IMR-90 (cell line): Measurements from ENCODE around the gene AFF2. TPM values are rescaled to one million over a fixed set of nuclear protein-coding genes. Genes with fewer than 3 reads are reported as not detected.

Experiments
- ATAC-seq: fragments of 200-7000 bp; cut with Tn5 transposase; 2 replicates; pipeline ENCODE4 v1.9.1; 2020; ENCODE audit warnings: low read depth, mild to moderate bottlenecking, moderate library complexity
- BruUV-seq: library from RNA; stranded (reverse); fragments of 400-500 nt; replicated peaks from 2 replicates; lab custom pipeline; 2021; lab: Mats Ljungman, UMichigan
- CTCF ChIA-PET: fragments of 300-600 bp; formaldehyde crosslinking; extraction: SDS; loops from one replicate; lab custom pipeline; 2021; ENCODE audit warnings: antibody characterized with exemption; lab: Yijun Ruan, JAX
- POLR2A ChIA-PET: fragments of 300-600 bp; sonication (Branson Sonifier 250); formaldehyde crosslinking; loops from one replicate; lab custom pipeline; 2022; ENCODE audit warnings: antibody characterized with exemption; ENCODE audit not compliant: unreplicated experiment; lab: Charles Lee
- DNase-seq: peaks from one replicate; pipeline ENCODE4 v3.0.0; 2013
- H2AFZ ChIP-seq: replicated peaks from 2 replicates; pipeline ENCODE3; 2013; ENCODE audit warnings: low read length, mild to moderate bottlenecking; ENCODE audit not compliant: poor library complexity
- H2AK5ac ChIP-seq: 2 replicates; pipeline ENCODE4 v1.6.1; 2013; ENCODE audit warnings: low read depth, low read length, inconsistent platforms
- H2AK9ac ChIP-seq: replicated peaks from 2 replicates; pipeline ENCODE3; 2013; ENCODE audit warnings: mild to moderate bottlenecking, low read depth, low read length, moderate library complexity; ENCODE audit not compliant: poor library complexity
- H2BK120ac ChIP-seq: 2 replicates; pipeline ENCODE4 v1.6.1; 2013; ENCODE audit warnings: low read depth, low read length, inconsistent platforms
- H2BK15ac ChIP-seq: 3 replicates; pipeline ENCODE4 v1.6.1; 2013; ENCODE audit warnings: low read depth, low read length, inconsistent platforms
- H2BK20ac ChIP-seq: 2 replicates; pipeline ENCODE4 v1.6.1; 2013; ENCODE audit warnings: low read depth, mild to moderate bottlenecking, inconsistent platforms, low read length, moderate library complexity
- H2BK5ac ChIP-seq: 2 replicates; pipeline ENCODE4 v1.6.1; 2013; ENCODE audit warnings: mild to moderate bottlenecking, low read depth, low read length, inconsistent platforms; ENCODE audit not compliant: poor library complexity, severe bottlenecking
- H3K14ac ChIP-seq: replicated peaks from 2 replicates; pipeline ENCODE4 v1.6.1; 2013; ENCODE audit warnings: low read depth, low read length, inconsistent platforms
- H3K18ac ChIP-seq: 2 replicates; pipeline ENCODE4 v1.6.1; 2013; ENCODE audit warnings: low read depth, low read length, control low read depth
- H3K23ac ChIP-seq: 2 replicates; pipeline ENCODE4 v1.6.1; 2013; ENCODE audit warnings: low read depth, low read length, inconsistent platforms
- H3K27ac ChIP-seq: 2 replicates; pipeline ENCODE4 v1.5.1; 2013; ENCODE audit warnings: mild to moderate bottlenecking, control low read depth, low read length; ENCODE audit not compliant: insufficient read depth
- H3K27me3 ChIP-seq: 2 replicates; pipeline ENCODE4 v1.6.1; 2013; ENCODE audit warnings: low read length; ENCODE audit not compliant: control insufficient read depth, insufficient read depth
- H3K36me3 ChIP-seq: 2 replicates; pipeline ENCODE4 v1.6.1; 2013; ENCODE audit warnings: low read length, mixed read lengths; ENCODE audit not compliant: control insufficient read depth, insufficient read depth
- H3K4ac ChIP-seq: 2 replicates; pipeline ENCODE4 v1.6.1; 2013; ENCODE audit warnings: low read depth, low read length, inconsistent platforms
- H3K4me1 ChIP-seq: 2 replicates; pipeline ENCODE4 v1.6.1; 2013; ENCODE audit warnings: low read length, mixed read lengths; ENCODE audit not compliant: control insufficient read depth, insufficient read depth
- H3K4me2 ChIP-seq: 2 replicates; pipeline ENCODE4 v1.6.1; 2013; ENCODE audit warnings: low read depth, mild to moderate bottlenecking, control low read depth, low read length, moderate library complexity
- H3K4me3 ChIP-seq: 2 replicates; pipeline ENCODE4 v1.5.1; 2013; ENCODE audit warnings: low read depth, mild to moderate bottlenecking, control low read depth, low read length, moderate library complexity; ENCODE audit not compliant: insufficient read depth
- H3K56ac ChIP-seq: 2 replicates; pipeline ENCODE4 v1.6.1; 2013; ENCODE audit warnings: low read length, inconsistent platforms; ENCODE audit not compliant: insufficient read depth; ENCODE audit errors: extremely low read depth
- H3K79me1 ChIP-seq, 2 experiments: 2 replicates each; pipeline ENCODE4 v1.6.1; 2013; ENCODE audit warnings: low read length in 2 of 2, inconsistent platforms in 1 of 2, low read depth in 1 of 2
- H3K9ac ChIP-seq: 2 replicates; pipeline ENCODE4 v1.6.1; 2013; ENCODE audit warnings: low read depth, low read length, control low read depth
- H3K9me1 ChIP-seq: 2 replicates; pipeline ENCODE4 v1.6.1; 2013; ENCODE audit warnings: low read length, inconsistent platforms; ENCODE audit not compliant: insufficient read depth
- H3K9me3 ChIP-seq: 2 replicates; pipeline ENCODE4 v1.6.1; 2013; ENCODE audit warnings: low read length; ENCODE audit not compliant: control insufficient read depth, insufficient read depth
- H4K20me1 ChIP-seq: 2 replicates; pipeline ENCODE4 v1.6.1; 2013; ENCODE audit warnings: low read length, inconsistent platforms; ENCODE audit not compliant: insufficient read depth
- H4K5ac ChIP-seq: 2 replicates; pipeline ENCODE4 v1.6.1; 2013; ENCODE audit warnings: mild to moderate bottlenecking, low read depth, low read length, control low read depth
- H4K8ac ChIP-seq, 2 experiments: 2 replicates each; pipeline ENCODE4 v1.6.1; 2013; ENCODE audit warnings: low read depth in 2 of 2, low read length in 2 of 2, control low read depth in 1 of 2, inconsistent platforms in 1 of 2
- H4K91ac ChIP-seq: 2 replicates; pipeline ENCODE4 v1.6.1; 2013; ENCODE audit warnings: low read depth, low read length, inconsistent platforms; ENCODE audit not compliant: insufficient read depth
- BHLHE40 ChIP-seq: fragments of 150-350 bp; IDR thresholded peaks from 2 replicates; pipeline ENCODE4 v1.6.1; 2016; ENCODE audit warnings: mild to moderate bottlenecking, low read depth, low read length
- CEBPB ChIP-seq: IDR thresholded peaks from 2 replicates; pipeline ENCODE4 v1.6.1; 2012; ENCODE audit warnings: low read depth, low read length, improper control_type of control experiment
- CHD1 ChIP-seq: IDR thresholded peaks from 2 replicates; pipeline ENCODE4 v1.6.1; 2012; ENCODE audit warnings: low read depth, low read length, improper control_type of control experiment
- FOS ChIP-seq: fragments of 150-350 bp; IDR thresholded peaks from 2 replicates; pipeline ENCODE4 v1.6.1; 2016; ENCODE audit warnings: low read depth, low read length
- MAFK ChIP-seq: IDR thresholded peaks from 2 replicates; pipeline ENCODE4 v1.6.1; 2012; ENCODE audit warnings: low read depth, low read length, improper control_type of control experiment
- MAZ ChIP-seq: IDR thresholded peaks from 2 replicates; pipeline ENCODE4 v1.6.1; 2012; ENCODE audit warnings: low read depth, mild to moderate bottlenecking, low read length, improper control_type of control experiment, moderate library complexity, borderline replicate concordance
- MXI1 ChIP-seq: IDR thresholded peaks from 2 replicates; pipeline ENCODE4 v1.6.1; 2012; ENCODE audit warnings: low read depth, mild to moderate bottlenecking, low read length, moderate library complexity, borderline replicate concordance
- NFE2L2 ChIP-seq: fragments of 150-350 bp; IDR thresholded peaks from 2 replicates; pipeline ENCODE4 v1.6.1; 2016; ENCODE audit warnings: low read depth, mild to moderate bottlenecking, low read length
- POLR2A ChIP-seq: IDR thresholded peaks from 2 replicates; pipeline ENCODE4 v1.6.1; 2012; ENCODE audit warnings: mild to moderate bottlenecking, low read depth, low read length
- RAD21 ChIP-seq: IDR thresholded peaks from 2 replicates; pipeline ENCODE4 v1.6.1; 2012; ENCODE audit warnings: low read length, improper control_type of control experiment
- RFX5 ChIP-seq: IDR thresholded peaks from 2 replicates; pipeline ENCODE4 v1.8.0; 2012; ENCODE audit warnings: low read depth, mild to moderate bottlenecking, low read length, moderate library complexity
- SMC3 ChIP-seq: fragments of 150-350 bp; IDR thresholded peaks from 2 replicates; pipeline ENCODE4 v1.6.1; 2016; ENCODE audit warnings: low read depth, mild to moderate bottlenecking, antibody characterized with exemption, low read length, moderate library complexity
- WGBS, 2 experiments: methylation state at CpG; one replicate each; pipeline versions ENCODE4 v1.1.5 to v1.1.7; 2013; ENCODE audit warnings: missing lambda C conversion rate in 2 of 2; ENCODE audit not compliant: insufficient read length in 1 of 2; ENCODE audit errors: extremely low coverage in 2 of 2; 5-methylcytosine and 5-hydroxymethylcytosine counted together
- dilution Hi-C: fragments of 300-500 bp; cut with HindIII; formaldehyde crosslinking; loops from one replicate; pipeline ENCODE4 v1.14.3; 2018; ENCODE audit warnings: low sequenced_read_pairs; ENCODE audit not compliant: unreplicated experiment
- in situ Hi-C: fragments of 300-500 bp; cut with MboI; formaldehyde crosslinking; loops from 3 replicates; pipeline ENCODE4 v1.14.3; 2019; ENCODE audit warnings: low sequenced_read_pairs, inconsistent platforms, mixed read lengths
- intact Hi-C: fragments of 100-400 bp; cut with micrococcal nuclease; formaldehyde crosslinking; loops from 2 replicates; pipeline ENCODE4 v1.10.0; 2022
- polyA plus RNA-seq, 3 experiments: library from polyadenylated mRNA; depleted of rRNA; stranded (reverse); fragments of >200 nt; gene quantifications; 2 replicates each; pipeline ENCODE4 v1.2.3, GENCODE V29; 2012; ENCODE audit warnings: low replicate concordance in 1 of 3
- total RNA-seq: library from RNA; depleted of rRNA; stranded (reverse); fragments of >200 nt; gene quantifications from 2 replicates; pipeline ENCODE4 v1.2.3, GENCODE V29; 2012
- TF ChIP-seq, protein P1 (sequence below): fragments of 150-350 bp; IDR thresholded peaks from 2 replicates; pipeline ENCODE4 v1.6.1; 2016; ENCODE audit warnings: low read depth, mild to moderate bottlenecking, low read length, moderate library complexity, borderline replicate concordance
- TF ChIP-seq, protein P2 (sequence below): conservative IDR thresholded peaks from 2 replicates; pipeline ENCODE4 v1.5.1; 2012; ENCODE audit warnings: mild to moderate bottlenecking, low read depth, low read length, improper control_type of control experiment

The AFF2 gene
- total and polyA plus RNA-seq, 2 of the 4 experiments (the other 2 are of a cell fraction): 0.15 to 0.72 TPM

DNA sequence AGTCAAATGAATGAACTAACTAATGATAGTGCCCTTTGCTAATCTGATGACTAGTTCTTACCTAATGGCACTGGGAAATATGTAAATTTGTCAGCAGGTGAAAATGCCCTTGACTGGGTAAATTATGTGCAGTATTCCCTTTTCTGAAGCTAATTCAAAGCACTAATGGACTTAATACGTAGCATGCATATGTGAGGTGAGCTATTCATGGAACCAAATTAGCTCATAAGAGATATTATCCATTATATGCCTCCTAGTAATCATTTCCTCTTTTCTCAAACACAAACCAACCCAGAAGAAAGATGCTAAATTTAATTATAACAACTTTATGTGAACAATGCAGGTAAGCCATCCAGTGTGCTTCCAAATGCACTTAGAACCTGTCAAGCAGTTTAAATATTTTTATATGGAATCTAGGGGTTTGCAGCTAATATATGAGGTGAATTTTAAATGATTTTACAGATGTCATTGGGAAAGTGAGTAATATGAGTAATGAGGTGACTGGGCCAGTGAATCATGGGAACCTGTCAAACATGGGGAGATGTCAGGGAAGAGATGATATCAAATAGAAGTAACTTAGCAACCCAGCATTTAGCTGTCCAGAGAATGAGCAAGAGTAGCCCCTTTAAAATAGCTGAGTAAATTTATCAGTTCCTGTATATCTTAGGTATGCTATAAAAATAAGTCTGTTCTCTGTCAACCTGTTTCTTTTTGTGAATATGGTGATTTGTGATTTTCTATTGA, 315.0 kb downstream of the AFF2 start:
- H3K9me3 ChIP-seq: no peaks in the 10 kb centered on the region
- H3K79me1 ChIP-seq: no peaks in the 10 kb centered on the region
- no peak overlapping the region for H2AFZ ChIP-seq
- CTCF ChIA-PET: no interaction called here
- no peak overlapping the region for H4K8ac ChIP-seq
- H3K14ac ChIP-seq: no peak overlapping the region
- H3K27me3 ChIP-seq: no peaks in the 10 kb centered on the region
- ATAC-seq: no peak
- no peak overlapping the region for H2BK5ac ChIP-seq
- no peak overlapping the region for H3K56ac ChIP-seq
- H3K18ac ChIP-seq: no peak overlapping the region
- no peak overlapping the region for H2BK15ac ChIP-seq
- no peak overlapping the region for H2AK5ac ChIP-seq
- no peaks in the 10 kb centered on the region for H3K9me1 ChIP-seq
- H2BK20ac ChIP-seq: no peak overlapping the region
- no peak for DNase-seq
- no peak overlapping the region for H2AK9ac ChIP-seq
- no peak overlapping the region for H3K4me3 ChIP-seq
- TF ChIP-seq, protein P1, sequence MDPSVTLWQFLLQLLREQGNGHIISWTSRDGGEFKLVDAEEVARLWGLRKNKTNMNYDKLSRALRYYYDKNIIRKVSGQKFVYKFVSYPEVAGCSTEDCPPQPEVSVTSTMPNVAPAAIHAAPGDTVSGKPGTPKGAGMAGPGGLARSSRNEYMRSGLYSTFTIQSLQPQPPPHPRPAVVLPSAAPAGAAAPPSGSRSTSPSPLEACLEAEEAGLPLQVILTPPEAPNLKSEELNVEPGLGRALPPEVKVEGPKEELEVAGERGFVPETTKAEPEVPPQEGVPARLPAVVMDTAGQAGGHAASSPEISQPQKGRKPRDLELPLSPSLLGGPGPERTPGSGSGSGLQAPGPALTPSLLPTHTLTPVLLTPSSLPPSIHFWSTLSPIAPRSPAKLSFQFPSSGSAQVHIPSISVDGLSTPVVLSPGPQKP: no peak
- TF ChIP-seq MAZ: no peak
- TF ChIP-seq, protein P2, sequence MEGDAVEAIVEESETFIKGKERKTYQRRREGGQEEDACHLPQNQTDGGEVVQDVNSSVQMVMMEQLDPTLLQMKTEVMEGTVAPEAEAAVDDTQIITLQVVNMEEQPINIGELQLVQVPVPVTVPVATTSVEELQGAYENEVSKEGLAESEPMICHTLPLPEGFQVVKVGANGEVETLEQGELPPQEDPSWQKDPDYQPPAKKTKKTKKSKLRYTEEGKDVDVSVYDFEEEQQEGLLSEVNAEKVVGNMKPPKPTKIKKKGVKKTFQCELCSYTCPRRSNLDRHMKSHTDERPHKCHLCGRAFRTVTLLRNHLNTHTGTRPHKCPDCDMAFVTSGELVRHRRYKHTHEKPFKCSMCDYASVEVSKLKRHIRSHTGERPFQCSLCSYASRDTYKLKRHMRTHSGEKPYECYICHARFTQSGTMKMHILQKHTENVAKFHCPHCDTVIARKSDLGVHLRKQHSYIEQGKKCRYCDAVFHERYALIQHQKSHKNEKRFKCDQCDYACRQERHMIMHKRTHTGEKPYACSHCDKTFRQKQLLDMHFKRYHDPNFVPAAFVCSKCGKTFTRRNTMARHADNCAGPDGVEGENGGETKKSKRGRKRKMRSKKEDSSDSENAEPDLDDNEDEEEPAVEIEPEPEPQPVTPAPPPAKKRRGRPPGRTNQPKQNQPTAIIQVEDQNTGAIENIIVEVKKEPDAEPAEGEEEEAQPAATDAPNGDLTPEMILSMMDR: no peak
- no peak for TF ChIP-seq MAFK
- TF ChIP-seq RAD21: no peak
- no peak for TF ChIP-seq FOS
- no peak for TF ChIP-seq CHD1
- TF ChIP-seq POLR2A: no peak
- no peak for TF ChIP-seq NFE2L2
- no peak for TF ChIP-seq BHLHE40
- TF ChIP-seq RFX5: no peak
- no peak for TF ChIP-seq MXI1
- TF ChIP-seq SMC3: no peak
- TF ChIP-seq CEBPB: no peak
- WGBS, 2 experiments: no CpG with 5 or more reads among the region's 1 CpG
- H3K36me3 ChIP-seq: no peaks in the 10 kb centered on the region
- H4K20me1 ChIP-seq: no peaks in the 10 kb centered on the region
- BruUV-seq: no TSS peak
- in situ Hi-C loops: no loop called here
- POLR2A ChIA-PET: no interaction called here
- H4K5ac ChIP-seq: no peak overlapping the region
- H3K4me1 ChIP-seq: no peaks in the 10 kb centered on the region
- no peak overlapping the region for H4K91ac ChIP-seq
- H3K4me2 ChIP-seq: no peak overlapping the region
- no peak overlapping the region for H3K27ac ChIP-seq
- H2BK120ac ChIP-seq: no peak overlapping the region
- dilution Hi-C loops: no loop called here
- no peak overlapping the region for H3K4ac ChIP-seq
- intact Hi-C loops: no loop called here
- no peak overlapping the region for H3K9ac ChIP-seq
- H3K23ac ChIP-seq: no peak overlapping the region
